NCI-H1694 (cell line): Measurements from ENCODE around the gene NDUFS6.
"Not testable (repeated sequence)": the region's sequence is repeated elsewhere in the genome, so short reads cannot be mapped to it uniquely, and the experiment has no call there.

Experiments used
- DNase-seq: peaks from one replicate; lab custom pipeline; 2025; lab: John Stamatoyannopoulos, UW

The NDUFS6 gene

GRCh38 chr5:1783216-1783554, 18.0 kb upstream of the NDUFS6 start:
- no peak for DNase-seq

- DNase-seq = no peak
Observed at GRCh38 chr5:1784197-1785050, 16.8 kb upstream of the NDUFS6 start.

- DNase-seq = no peak
Observed at GRCh38 chr5:1785062-1785461, 16.1 kb upstream of the NDUFS6 start.

- DNase-seq = no peak
Observed at GRCh38 chr5:1785984-1786383, 15.2 kb upstream of the NDUFS6 start.

GRCh38 chr5:1786621-1787471, 14.4 kb upstream of the NDUFS6 start:
- DNase-seq = no peak

- no peak for DNase-seq
Observed at GRCh38 chr5:1787472-1788047, 13.6 kb upstream of the NDUFS6 start.

- no peak for DNase-seq
Observed at GRCh38 chr5:1788200-1788599, 13.0 kb upstream of the NDUFS6 start.

- no peak for DNase-seq
Observed at GRCh38 chr5:1788828-1789227, 12.4 kb upstream of the NDUFS6 start.

GRCh38 chr5:1789438-1789833, 11.8 kb upstream of the NDUFS6 start:
- not testable (repeated sequence) for DNase-seq

GRCh38 chr5:1789834-1790471, 11.3 kb upstream of the NDUFS6 start:
- DNase-seq = no peak

GRCh38 chr5:1791176-1791575, 10.0 kb upstream of the NDUFS6 start:
- no peak for DNase-seq

GRCh38 chr5:1792842-1793266, 8.4 kb upstream of the NDUFS6 start:
- DNase-seq = no peak

- DNase-seq = no peak
Observed at GRCh38 chr5:1793301-1793740, 7.9 kb upstream of the NDUFS6 start.

GRCh38 chr5:1793966-1794900, 7.0 kb upstream of the NDUFS6 start:
- DNase-seq = no peak

- no peak for DNase-seq
Observed at GRCh38 chr5:1794901-1795290, 6.3 kb upstream of the NDUFS6 start.

GRCh38 chr5:1795506-1795905, 5.7 kb upstream of the NDUFS6 start:
- DNase-seq = no peak

- DNase-seq = no peak
Observed at GRCh38 chr5:1795931-1796330, 5.3 kb upstream of the NDUFS6 start.

GRCh38 chr5:1796371-1797102, 4.7 kb upstream of the NDUFS6 start:
- DNase-seq = no peak

GRCh38 chr5:1797103-1797800, 4.0 kb upstream of the NDUFS6 start:
- no peak for DNase-seq

GRCh38 chr5:1797855-1798254, 3.4 kb upstream of the NDUFS6 start:
- DNase-seq = no peak
